AG10803 (cell line): Measurements from ENCODE around the gene IL27RA.

Experiments used
- DNase-seq: peaks from one replicate; pipeline ENCODE4 v3.0.0; 2010; ENCODE audit warnings: low read depth
- H3K4me3 ChIP-seq: 2 replicates; pipeline ENCODE4 v1.5.1; 2011; ENCODE audit warnings: mild to moderate bottlenecking, low read length, control low read depth
- TF ChIP-seq, protein P1 (sequence below): conservative IDR thresholded peaks from 2 replicates; pipeline ENCODE4 v1.5.1; 2011; ENCODE audit warnings: mild to moderate bottlenecking, low read length, control low read depth, inconsistent platforms

IL27RA gene

DNA sequence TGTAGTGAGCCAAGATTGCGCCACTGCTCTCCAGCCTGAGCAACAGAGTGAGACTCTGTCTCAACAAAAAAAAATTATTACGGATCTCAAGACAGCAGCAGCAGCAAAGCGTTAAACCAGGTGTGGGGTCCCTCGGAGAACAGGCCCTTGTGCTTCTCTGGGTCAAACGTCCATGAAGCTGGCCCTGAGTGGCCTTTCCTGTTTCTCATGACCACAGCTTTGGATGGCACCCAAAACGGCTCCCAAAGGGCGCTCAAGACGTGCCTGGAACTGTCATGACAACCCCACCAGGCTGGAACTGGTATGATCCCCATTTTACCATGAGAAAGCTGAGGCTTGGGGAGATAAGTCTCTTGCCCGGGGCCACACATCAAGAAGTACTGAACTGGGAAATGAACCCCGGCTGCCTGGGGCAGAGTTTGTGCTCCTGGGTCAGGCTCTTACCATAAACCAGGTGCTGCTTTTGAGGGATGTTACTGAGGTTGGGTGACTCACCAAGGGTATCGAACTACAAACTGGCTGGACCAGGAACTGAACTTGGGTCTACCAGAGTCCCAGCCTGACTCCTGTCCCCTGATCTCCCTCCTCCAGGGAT, 70.6 kb downstream of the IL27RA start:
- no peak overlapping the region for H3K4me3 ChIP-seq
- TF ChIP-seq, protein P1, sequence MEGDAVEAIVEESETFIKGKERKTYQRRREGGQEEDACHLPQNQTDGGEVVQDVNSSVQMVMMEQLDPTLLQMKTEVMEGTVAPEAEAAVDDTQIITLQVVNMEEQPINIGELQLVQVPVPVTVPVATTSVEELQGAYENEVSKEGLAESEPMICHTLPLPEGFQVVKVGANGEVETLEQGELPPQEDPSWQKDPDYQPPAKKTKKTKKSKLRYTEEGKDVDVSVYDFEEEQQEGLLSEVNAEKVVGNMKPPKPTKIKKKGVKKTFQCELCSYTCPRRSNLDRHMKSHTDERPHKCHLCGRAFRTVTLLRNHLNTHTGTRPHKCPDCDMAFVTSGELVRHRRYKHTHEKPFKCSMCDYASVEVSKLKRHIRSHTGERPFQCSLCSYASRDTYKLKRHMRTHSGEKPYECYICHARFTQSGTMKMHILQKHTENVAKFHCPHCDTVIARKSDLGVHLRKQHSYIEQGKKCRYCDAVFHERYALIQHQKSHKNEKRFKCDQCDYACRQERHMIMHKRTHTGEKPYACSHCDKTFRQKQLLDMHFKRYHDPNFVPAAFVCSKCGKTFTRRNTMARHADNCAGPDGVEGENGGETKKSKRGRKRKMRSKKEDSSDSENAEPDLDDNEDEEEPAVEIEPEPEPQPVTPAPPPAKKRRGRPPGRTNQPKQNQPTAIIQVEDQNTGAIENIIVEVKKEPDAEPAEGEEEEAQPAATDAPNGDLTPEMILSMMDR, result no peak
- DNase-seq, result no peak

DNA sequence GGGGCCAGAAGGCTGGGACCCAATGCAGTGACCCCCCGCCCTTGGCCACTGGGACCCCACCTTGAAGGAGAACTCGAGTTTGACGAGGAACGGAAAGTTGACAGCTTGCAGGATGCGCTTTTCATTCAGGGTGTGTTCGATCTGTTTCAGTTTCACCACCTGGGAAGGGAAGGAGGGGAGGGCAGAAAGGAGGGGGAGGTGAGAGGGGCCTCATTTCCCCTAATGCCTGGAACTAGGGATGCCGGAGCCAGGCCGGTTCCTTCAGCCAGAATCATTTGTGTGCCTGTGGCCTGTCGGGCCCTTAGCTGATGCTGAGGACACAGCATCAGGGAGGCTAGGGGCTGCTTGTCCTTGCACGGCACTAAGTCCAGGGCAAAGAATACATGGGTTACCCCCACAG, 71.2 kb downstream of the IL27RA start:
- no peak for DNase-seq
- TF ChIP-seq, protein P1, result no peak
- no peak overlapping the region for H3K4me3 ChIP-seq
